Bronchial epithelial cell (primary cell): Measurements from ENCODE around the gene ZNF30. TPM values are rescaled to one million over a fixed set of nuclear protein-coding genes. Genes with fewer than 3 reads are reported as not detected.

Source experiments
- DNase-seq: peaks from one replicate; pipeline ENCODE4 v3.0.0-alpha.2; 2010; ENCODE audit warnings: low read depth
- FAIRE-seq: peaks from 2 replicates; lab custom pipeline; 2011; peaks lifted over from hg19 to GRCh38; lab: Jason Lieb, UNC
- H3K27me3 ChIP-seq: 2 replicates; pipeline ENCODE4 v1.5.1; 2011; ENCODE audit warnings: low read length; ENCODE audit not compliant: control insufficient read depth, insufficient read depth
- H3K36me3 ChIP-seq: 2 replicates; pipeline ENCODE4 v1.5.1; 2011; ENCODE audit warnings: low read length; ENCODE audit not compliant: control insufficient read depth, insufficient read depth
- H3K4me3 ChIP-seq: 2 replicates; pipeline ENCODE4 v1.5.1; 2011; ENCODE audit warnings: mild to moderate bottlenecking, low read depth, low read length, control low read depth
- total RNA-seq: library from RNA; depleted of rRNA; stranded (reverse); fragments of >200 nt; gene quantifications from 2 replicates; pipeline ENCODE4 v1.2.1, GENCODE V29; 2014
- TF ChIP-seq, protein P1 (sequence below): IDR thresholded peaks from 2 replicates; pipeline ENCODE4 v1.5.1; 2011; ENCODE audit warnings: mild to moderate bottlenecking, moderate library complexity, low read length, control low read depth, inconsistent platforms; ENCODE audit not compliant: insufficient read depth, severe bottlenecking

The ZNF30 gene
- total RNA-seq, 1 donor from 2014 or later: 3.7 TPM

DNA sequence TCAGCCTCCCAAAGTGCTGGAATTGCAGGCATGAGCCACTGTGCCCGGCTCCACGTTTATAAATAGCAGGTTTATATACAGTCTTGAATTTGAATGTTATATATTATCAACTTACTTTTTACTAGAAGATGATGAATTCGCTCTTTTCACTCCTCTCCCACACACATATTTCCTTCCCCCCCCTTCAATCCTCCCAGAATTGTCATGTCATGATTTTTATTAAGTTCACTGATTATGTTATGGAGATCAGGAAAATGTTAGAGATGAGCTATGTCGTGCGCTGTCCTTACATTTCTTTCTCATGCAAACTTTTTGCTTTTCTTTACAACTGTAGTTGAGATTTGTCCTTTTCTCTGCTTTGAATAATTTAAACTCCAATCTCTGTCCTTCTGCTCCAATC lies 55.6 kb downstream of the ZNF30 start:
- TF ChIP-seq, protein P1, sequence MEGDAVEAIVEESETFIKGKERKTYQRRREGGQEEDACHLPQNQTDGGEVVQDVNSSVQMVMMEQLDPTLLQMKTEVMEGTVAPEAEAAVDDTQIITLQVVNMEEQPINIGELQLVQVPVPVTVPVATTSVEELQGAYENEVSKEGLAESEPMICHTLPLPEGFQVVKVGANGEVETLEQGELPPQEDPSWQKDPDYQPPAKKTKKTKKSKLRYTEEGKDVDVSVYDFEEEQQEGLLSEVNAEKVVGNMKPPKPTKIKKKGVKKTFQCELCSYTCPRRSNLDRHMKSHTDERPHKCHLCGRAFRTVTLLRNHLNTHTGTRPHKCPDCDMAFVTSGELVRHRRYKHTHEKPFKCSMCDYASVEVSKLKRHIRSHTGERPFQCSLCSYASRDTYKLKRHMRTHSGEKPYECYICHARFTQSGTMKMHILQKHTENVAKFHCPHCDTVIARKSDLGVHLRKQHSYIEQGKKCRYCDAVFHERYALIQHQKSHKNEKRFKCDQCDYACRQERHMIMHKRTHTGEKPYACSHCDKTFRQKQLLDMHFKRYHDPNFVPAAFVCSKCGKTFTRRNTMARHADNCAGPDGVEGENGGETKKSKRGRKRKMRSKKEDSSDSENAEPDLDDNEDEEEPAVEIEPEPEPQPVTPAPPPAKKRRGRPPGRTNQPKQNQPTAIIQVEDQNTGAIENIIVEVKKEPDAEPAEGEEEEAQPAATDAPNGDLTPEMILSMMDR: no peak
- no peak for FAIRE-seq
- Histone ChIP-seq H3K27me3 (no peaks in the 10 kb centered on the region), H3K36me3 (no peaks in the 10 kb centered on the region), H3K4me3 (no peak overlapping the region)
- DNase-seq: no peak

DNA sequence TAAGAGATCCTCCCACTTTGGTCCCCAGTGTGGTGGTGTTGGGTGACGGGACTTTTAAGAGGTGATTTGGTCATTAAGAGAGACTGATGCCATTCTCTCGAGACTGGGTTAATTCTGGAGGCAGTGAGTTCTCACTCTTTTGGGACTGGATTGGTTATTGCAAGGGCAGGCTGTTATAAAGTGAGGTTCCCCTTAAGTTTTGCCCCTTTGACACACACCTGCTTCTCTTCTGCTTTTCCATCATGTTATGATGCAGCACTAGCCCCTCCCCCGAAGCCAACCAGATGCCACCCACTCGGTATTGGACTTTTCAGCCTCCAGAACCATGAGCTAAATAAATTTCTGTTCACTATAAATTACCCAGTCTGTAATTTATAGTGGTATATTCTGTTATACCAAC lies 57.1 kb downstream of the ZNF30 start:
- FAIRE-seq (no peak), DNase-seq (no peak)
- no peaks in the 10 kb centered on the region for H3K36me3 ChIP-seq
- TF ChIP-seq, protein P1: no peak
- H3K4me3 ChIP-seq: no peak overlapping the region
- no peaks in the 10 kb centered on the region for H3K27me3 ChIP-seq

DNA sequence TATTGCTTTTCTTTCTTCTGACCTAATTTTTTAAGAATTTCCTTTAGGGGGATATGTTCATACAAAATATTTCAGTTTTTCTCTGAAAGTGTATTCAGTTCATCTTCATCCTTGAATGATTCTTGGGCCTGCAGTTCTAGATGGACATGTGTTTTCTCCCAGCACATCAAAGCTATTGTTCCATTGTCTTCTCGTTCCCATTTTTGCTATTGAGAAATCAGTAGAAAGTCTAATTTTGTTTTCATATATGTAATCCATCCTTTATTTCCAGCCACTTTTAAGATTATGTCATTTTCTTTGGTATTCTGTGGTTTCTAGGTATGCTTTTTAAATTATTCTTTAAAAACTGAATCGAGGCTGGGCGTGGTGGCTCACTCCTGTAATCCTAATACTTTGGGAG lies 57.6 kb downstream of the ZNF30 start:
- TF ChIP-seq, protein P1: no peak
- FAIRE-seq (no peak), DNase-seq (no peak)
- no peaks in the 10 kb centered on the region for H3K36me3 ChIP-seq
- no peaks in the 10 kb centered on the region for H3K27me3 ChIP-seq
- H3K4me3 ChIP-seq: no peak overlapping the region

DNA sequence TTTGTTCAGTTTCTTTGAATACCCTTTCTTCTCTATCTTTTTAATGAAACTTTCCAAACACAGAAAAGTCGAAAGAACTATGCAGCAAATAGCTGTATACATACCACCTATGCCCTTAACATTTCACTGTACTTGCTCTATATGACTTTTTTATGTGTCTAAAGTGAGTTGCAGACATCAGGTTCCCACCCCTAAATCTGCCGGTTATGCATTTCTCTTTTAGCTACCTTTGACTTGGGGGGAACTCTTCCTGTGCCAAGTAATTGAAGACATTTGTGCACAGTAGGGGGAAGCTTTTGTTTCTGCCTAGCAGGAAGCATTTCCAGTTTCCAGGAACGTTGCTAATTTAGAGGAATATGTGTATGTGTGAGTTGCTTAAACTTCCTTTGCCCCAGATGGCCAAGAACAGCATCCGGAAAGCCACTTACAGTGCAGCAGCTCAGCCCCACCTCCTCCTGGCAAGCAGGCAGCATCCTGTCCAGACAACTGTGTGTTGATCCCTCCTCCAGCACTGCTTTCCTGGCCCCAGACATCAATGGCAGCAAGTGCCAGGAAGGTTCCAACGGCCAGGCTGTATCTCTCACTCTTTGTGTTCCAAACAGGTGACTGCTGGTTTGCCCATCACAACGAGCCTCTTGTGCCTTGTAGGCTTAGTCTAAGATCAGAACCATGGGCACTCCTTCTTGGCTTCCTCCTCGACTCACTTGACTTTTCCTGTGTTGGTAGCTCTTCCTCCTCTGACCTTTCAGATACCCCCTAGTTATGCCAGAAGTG lies 58.7 kb downstream of the ZNF30 start:
- Histone ChIP-seq H3K4me3 (no peak overlapping the region), H3K27me3 (peaks cover 1% of the 10 kb centered on the region), H3K36me3 (no peaks in the 10 kb centered on the region)
- TF ChIP-seq, protein P1: no peak
- FAIRE-seq (no peak), DNase-seq (peak; percentile 22)

DNA sequence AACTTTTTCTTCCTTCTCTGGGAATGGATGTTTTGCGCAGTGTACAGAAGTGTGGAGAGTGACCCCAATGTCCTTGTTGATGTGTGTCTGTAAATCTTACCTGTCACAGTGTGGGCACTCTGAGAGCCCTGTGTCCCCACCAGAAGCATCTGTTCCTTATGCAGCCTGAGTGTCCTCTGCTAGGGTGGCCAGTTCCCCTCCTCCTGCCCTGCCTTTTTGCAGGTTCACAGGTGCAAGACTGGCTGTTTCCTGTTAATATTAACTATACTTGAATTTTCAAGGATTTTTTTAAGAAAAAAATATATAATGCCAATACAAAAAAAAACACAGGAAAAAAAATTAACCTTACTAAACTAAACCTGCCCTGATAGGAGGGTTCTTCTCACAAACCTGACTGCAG lies 61.4 kb downstream of the ZNF30 start:
- H3K27me3 ChIP-seq: peaks cover 1% of the 10 kb centered on the region
- H3K4me3 ChIP-seq: no peak overlapping the region
- no peaks in the 10 kb centered on the region for H3K36me3 ChIP-seq
- TF ChIP-seq, protein P1: no peak
- no peak for FAIRE-seq
- DNase-seq: no peak

DNA sequence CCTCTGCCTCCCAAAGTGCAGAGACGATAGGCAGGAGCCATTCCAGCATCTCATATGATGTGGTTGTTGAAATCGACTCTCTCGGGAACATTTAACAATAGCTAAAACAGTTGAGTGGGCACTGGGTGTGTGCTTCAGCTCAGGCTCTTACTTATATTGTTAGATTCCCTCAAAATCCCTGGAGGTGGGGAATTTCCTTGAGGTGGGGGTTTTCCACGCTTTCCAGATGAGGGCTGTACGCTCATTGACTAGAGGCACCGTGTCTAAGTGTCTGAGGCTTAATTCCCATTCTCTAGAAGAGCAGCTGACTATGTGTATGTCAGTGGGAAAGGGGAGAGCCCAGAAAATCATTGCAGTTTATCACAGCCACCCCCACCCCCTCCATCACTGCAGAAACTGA lies 62.6 kb downstream of the ZNF30 start:
- Histone ChIP-seq H3K4me3 (no peak overlapping the region), H3K36me3 (no peaks in the 10 kb centered on the region), H3K27me3 (peaks cover 1% of the 10 kb centered on the region)
- DNase-seq (no peak), FAIRE-seq (no peak)
- TF ChIP-seq, protein P1: no peak
